Cardiac septum (tissue), 1 donor: ENCODE data around the gene ELMOD3. TPM values are rescaled to one million over a fixed set of nuclear protein-coding genes. Genes with fewer than 3 reads are reported as not detected.
"Not testable (repeated sequence)": the region's sequence is repeated elsewhere in the genome, so short reads cannot be mapped to it uniquely, and the experiment has no call there.

ENCODE experiments used
- DNase-seq: peaks from one replicate; pipeline ENCODE4 v3.0.0-alpha.2; 2020; ENCODE audit warnings: low spot score
- intact Hi-C: fragments of 100-400 bp; cut with DNase I; formaldehyde crosslinking; loops from one replicate; pipeline ENCODE4 v1.14.0; 2022
- total RNA-seq: library from RNA; stranded (reverse); fragmentation: NEBNext Ultra II Directional; extraction: Animal tissue kit (Norgen Biotek cat#: 25700); gene quantifications from one replicate; pipeline ENCODE4 v1.2.1, GENCODE V29; 2021
- donor health status: DM: no; HTN: no; CAD: no.

Gene ELMOD3
- total RNA-seq, 1 donor from 2014 or later = 9.8 TPM

GRCh38 chr2:85435220-85435958, 80.8 kb downstream of the ELMOD3 start:
- intact Hi-C loops = no loop called here
- no peak for DNase-seq

GRCh38 chr2:85435981-85436835, 81.6 kb downstream of the ELMOD3 start:
- intact Hi-C loops = loop anchor here (2.0 kb wide), 1 partner anchor 61 kb away; no protein-coding TSS in a partner anchor
- no peak for DNase-seq

- DNase-seq = no peak
- intact Hi-C loops = loop anchor here (2.0 kb wide), 1 partner anchor 60 kb away; no protein-coding TSS in a partner anchor
Measured at GRCh38 chr2:85436836-85437487, 82.4 kb downstream of the ELMOD3 start.

- DNase-seq = peak; percentile 94
- intact Hi-C loops = loop anchor here (2.0 kb wide), 2 partner anchors 59 to 101 kb away; partner anchors contain the start of gene MAT2A
Measured at GRCh38 chr2:85437488-85438200, 83.1 kb downstream of the ELMOD3 start.

GRCh38 chr2:85438201-85439024, 83.8 kb downstream of the ELMOD3 start:
- intact Hi-C loops = loop anchor here (2.0 kb wide), 1 partner anchor 100 kb away; the partner anchor contains the start of gene MAT2A
- no peak for DNase-seq

- intact Hi-C loops = loop anchor here (2.0 kb wide), 1 partner anchor 100 kb away; the partner anchor contains the start of gene MAT2A
Measured at GRCh38 chr2:85439025-85439472, 84.5 kb downstream of the ELMOD3 start.

GRCh38 chr2:85439569-85439968, 85.0 kb downstream of the ELMOD3 start:
- not testable (repeated sequence) for DNase-seq
- intact Hi-C loops = loop anchor here (2.0 kb wide), 1 partner anchor 99 kb away; the partner anchor contains the start of gene MAT2A

More at GRCh38 chr2:85439025-85439472, 84.5 kb downstream of the ELMOD3 start:
- DNase-seq = no peak

GRCh38 chr2:85439986-85440385, 85.4 kb downstream of the ELMOD3 start:
- no peak for DNase-seq
- intact Hi-C loops = loop anchor here (2.0 kb wide), 1 partner anchor 99 kb away; the partner anchor contains the start of gene MAT2A

- no peak for DNase-seq
- intact Hi-C loops = no loop called here
Measured at GRCh38 chr2:85440729-85441128, 86.2 kb downstream of the ELMOD3 start.

Other genes with a start within 250 kb of the ELMOD3 start
- 6.0 TPM for gene TCF7L1, start 221.4 kb upstream of the ELMOD3 start, total RNA-seq
- gene TGOLN2, start 26.8 kb upstream of the ELMOD3 start, total RNA-seq = 75.1 TPM
- 16.6 TPM for gene RETSAT, start 241 bp upstream of the ELMOD3 start, total RNA-seq
- gene CAPG, start 55.6 kb downstream of the ELMOD3 start, total RNA-seq = 7.4 TPM
- gene SH2D6, start 63.9 kb downstream of the ELMOD3 start, total RNA-seq = not detected
- gene MAT2A, start 184.4 kb downstream of the ELMOD3 start, total RNA-seq = 146 TPM
- gene GGCX, start 206.7 kb downstream of the ELMOD3 start, total RNA-seq = 23.3 TPM
- 8.2 TPM for gene VAMP8, start 222.8 kb downstream of the ELMOD3 start, total RNA-seq
- gene VAMP5, start 229.7 kb downstream of the ELMOD3 start, total RNA-seq = 27.9 TPM
- gene RNF181, start 241.0 kb downstream of the ELMOD3 start, total RNA-seq = 82.4 TPM
- 11.4 TPM for gene TMEM150A, start 247.9 kb downstream of the ELMOD3 start, total RNA-seq